B cell (primary cell): ENCODE results near the gene MSLN.

ENCODE experiments used
- EZH2 ChIP-seq: IDR thresholded peaks from 2 replicates; pipeline ENCODE4 v1.6.1; 2012; ENCODE audit warnings: borderline replicate concordance, low read depth, mild to moderate bottlenecking, moderate library complexity, low read length; ENCODE audit not compliant: insufficient read depth, poor library complexity, severe bottlenecking
- TF ChIP-seq, protein P1 (sequence below): fragments of 200-600 bp; IDR thresholded peaks from one replicate; pipeline ENCODE4 v1.8.0; 2022; ENCODE audit warnings: antibody characterized with exemption, mild to moderate bottlenecking

DNA sequence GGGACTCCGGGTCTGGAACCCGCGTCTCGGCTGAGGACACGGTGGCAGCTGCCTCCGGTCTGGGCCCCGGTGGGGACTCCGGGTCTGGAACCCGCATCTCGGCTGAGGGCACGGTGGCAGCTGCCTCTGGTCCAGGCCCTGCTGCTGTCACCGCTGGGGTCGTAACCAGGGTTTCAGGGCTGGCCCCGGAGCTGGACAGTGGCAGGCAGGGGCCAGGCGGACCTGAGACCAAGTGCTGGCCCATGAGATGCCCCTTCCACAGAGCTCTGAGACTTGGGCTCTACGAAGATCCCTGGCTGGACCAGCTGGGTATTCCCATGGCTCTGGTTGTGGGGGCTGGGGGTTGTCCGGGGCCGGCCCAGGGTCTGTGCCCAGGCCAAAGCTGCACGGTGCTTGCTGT is 23.9 kb downstream of the MSLN start:
- TF ChIP-seq, protein P1, sequence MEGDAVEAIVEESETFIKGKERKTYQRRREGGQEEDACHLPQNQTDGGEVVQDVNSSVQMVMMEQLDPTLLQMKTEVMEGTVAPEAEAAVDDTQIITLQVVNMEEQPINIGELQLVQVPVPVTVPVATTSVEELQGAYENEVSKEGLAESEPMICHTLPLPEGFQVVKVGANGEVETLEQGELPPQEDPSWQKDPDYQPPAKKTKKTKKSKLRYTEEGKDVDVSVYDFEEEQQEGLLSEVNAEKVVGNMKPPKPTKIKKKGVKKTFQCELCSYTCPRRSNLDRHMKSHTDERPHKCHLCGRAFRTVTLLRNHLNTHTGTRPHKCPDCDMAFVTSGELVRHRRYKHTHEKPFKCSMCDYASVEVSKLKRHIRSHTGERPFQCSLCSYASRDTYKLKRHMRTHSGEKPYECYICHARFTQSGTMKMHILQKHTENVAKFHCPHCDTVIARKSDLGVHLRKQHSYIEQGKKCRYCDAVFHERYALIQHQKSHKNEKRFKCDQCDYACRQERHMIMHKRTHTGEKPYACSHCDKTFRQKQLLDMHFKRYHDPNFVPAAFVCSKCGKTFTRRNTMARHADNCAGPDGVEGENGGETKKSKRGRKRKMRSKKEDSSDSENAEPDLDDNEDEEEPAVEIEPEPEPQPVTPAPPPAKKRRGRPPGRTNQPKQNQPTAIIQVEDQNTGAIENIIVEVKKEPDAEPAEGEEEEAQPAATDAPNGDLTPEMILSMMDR, result no peak
- TF ChIP-seq EZH2, result no peak
